RWPE2 (cell line): ENCODE results near the gene APOB.

Experiments
- ATAC-seq: fragments of 200-7000 bp; cut with Tn5 transposase; 3 replicates; pipeline ENCODE4 v1.9.1; 2021; ENCODE audit warnings: low read depth
- DNase-seq: peaks from one replicate; pipeline ENCODE4 v3.0.0-alpha.2; 2020; ENCODE audit warnings: low spot score
- H3K27ac ChIP-seq: fragments of 450-650 bp; 2 replicates; pipeline ENCODE4 v1.5.1; 2017; ENCODE audit warnings: mild to moderate bottlenecking; ENCODE audit not compliant: poor library complexity, severe bottlenecking
- H3K27me3 ChIP-seq: fragments of 250-450 bp; sonication (Bioruptor Pico); 2 replicates; pipeline ENCODE4 v1.5.1; 2021; ENCODE audit warnings: mild to moderate bottlenecking, moderate library complexity; ENCODE audit not compliant: insufficient read depth, poor library complexity, severe bottlenecking
- H3K36me3 ChIP-seq: fragments of 250-450 bp; sonication (Bioruptor Pico); 2 replicates; pipeline ENCODE4 v1.5.1; 2020; ENCODE audit warnings: low read depth, mild to moderate bottlenecking, moderate library complexity
- H3K4me1 ChIP-seq: fragments of 250-450 bp; sonication (Bioruptor Pico); 2 replicates; pipeline ENCODE4 v1.5.1; 2021; ENCODE audit warnings: mild to moderate bottlenecking, moderate library complexity; ENCODE audit not compliant: insufficient read depth, poor library complexity, severe bottlenecking
- H3K4me3 ChIP-seq: fragments of 250-450 bp; sonication (Bioruptor Pico); 2 replicates; pipeline ENCODE4 v1.5.1; 2021; ENCODE audit warnings: mild to moderate bottlenecking, moderate library complexity; ENCODE audit not compliant: severe bottlenecking
- H3K9me3 ChIP-seq: fragments of 250-450 bp; sonication (Bioruptor Pico); 2 replicates; pipeline ENCODE4 v1.5.1; 2021; ENCODE audit warnings: mild to moderate bottlenecking, moderate library complexity; ENCODE audit not compliant: severe bottlenecking
- TF ChIP-seq, protein P1 (sequence below): fragments of 450-650 bp; IDR thresholded peaks from one replicate; pipeline ENCODE4 v1.5.1; 2017; ENCODE audit warnings: mild to moderate bottlenecking, moderate library complexity; ENCODE audit not compliant: poor library complexity, severe bottlenecking

APOB gene

DNA sequence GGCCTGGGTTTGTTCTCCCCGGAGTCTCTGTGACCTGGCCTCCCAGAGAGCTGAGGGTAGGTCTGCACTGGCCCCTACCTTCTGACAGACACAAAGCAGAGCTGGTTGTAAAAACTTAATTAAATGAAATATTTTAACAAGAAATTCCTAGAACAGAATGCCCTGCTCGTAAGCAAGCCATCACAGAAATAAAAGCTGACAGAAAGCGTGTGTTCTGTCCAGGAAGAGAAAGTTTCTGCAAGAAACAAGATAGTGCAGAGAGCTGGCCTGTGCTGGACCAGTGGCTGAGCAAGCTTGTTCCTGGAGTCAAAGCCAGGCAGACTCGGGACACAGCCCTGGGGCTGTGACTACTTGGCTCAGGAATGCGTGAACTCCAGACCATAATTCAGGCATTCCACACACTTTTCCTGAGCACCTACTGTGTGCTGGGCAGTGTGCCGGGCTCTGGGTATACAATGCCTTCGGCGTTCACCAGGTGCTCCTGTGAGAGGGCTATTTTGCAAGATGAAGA lies 51.6 kb downstream of the APOB start:
- H3K27me3 ChIP-seq: no peaks in the 10 kb centered on the region
- H3K36me3 ChIP-seq: no peaks in the 10 kb centered on the region
- peak; percentile 88 for ATAC-seq
- no peak overlapping the region for H3K4me3 ChIP-seq
- no peak overlapping the region for H3K27ac ChIP-seq
- TF ChIP-seq, protein P1, sequence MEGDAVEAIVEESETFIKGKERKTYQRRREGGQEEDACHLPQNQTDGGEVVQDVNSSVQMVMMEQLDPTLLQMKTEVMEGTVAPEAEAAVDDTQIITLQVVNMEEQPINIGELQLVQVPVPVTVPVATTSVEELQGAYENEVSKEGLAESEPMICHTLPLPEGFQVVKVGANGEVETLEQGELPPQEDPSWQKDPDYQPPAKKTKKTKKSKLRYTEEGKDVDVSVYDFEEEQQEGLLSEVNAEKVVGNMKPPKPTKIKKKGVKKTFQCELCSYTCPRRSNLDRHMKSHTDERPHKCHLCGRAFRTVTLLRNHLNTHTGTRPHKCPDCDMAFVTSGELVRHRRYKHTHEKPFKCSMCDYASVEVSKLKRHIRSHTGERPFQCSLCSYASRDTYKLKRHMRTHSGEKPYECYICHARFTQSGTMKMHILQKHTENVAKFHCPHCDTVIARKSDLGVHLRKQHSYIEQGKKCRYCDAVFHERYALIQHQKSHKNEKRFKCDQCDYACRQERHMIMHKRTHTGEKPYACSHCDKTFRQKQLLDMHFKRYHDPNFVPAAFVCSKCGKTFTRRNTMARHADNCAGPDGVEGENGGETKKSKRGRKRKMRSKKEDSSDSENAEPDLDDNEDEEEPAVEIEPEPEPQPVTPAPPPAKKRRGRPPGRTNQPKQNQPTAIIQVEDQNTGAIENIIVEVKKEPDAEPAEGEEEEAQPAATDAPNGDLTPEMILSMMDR: no peak
- no peaks in the 10 kb centered on the region for H3K9me3 ChIP-seq
- DNase-seq: no peak
- no peaks in the 10 kb centered on the region for H3K4me1 ChIP-seq

DNA sequence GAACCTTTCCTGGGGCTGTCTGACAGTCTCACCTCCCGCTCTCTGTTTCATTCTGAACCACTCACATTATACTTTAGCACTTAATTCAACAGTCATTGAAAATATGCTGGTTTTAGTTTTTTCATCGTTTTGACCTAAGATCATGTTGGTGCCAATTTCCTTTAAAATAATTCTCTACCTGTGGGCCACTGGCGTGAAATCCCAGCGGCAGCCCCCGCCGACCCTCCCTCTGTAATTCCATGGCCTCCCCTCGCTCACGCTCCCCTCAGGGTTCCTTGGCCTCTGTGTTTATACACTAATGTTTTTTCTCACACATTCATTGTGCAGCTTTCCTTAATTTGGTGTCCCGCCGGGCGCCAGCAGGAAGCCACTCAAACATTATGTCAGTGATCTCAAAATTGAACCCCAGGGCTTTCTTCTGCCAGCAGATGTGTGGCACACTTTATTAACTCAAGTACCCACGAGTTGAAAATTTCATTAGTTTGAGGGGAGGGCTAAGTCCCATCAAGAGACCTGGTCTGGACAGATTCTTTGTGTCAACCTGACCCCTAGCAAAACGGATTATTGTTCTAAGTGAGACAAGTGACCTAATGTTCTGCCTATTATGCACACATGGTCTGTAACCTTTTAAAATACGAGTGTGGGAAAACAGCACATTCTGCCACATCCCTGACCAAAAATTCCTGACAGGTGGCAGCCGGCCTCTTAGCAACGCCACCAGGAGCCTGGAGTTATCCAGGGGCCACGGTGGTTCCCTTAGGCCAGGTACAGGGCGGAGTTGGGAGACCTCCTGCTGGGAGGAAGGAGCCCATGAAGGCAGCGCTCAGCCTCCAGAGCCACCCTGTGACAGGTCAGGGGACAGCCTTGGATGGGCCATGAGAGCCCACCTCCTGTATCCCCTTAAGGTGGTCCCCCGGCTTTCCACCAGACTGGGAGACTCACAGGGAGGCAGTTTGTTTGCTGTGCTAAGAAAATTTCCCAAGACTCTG lies 53.1 kb downstream of the APOB start:
- H3K4me3 ChIP-seq: no peak overlapping the region
- ATAC-seq (no peak), DNase-seq (no peak)
- H3K9me3 ChIP-seq: no peaks in the 10 kb centered on the region
- no peaks in the 10 kb centered on the region for H3K27me3 ChIP-seq
- no peaks in the 10 kb centered on the region for H3K4me1 ChIP-seq
- TF ChIP-seq, protein P1: no peak
- H3K36me3 ChIP-seq: no peaks in the 10 kb centered on the region
- no peak overlapping the region for H3K27ac ChIP-seq

DNA sequence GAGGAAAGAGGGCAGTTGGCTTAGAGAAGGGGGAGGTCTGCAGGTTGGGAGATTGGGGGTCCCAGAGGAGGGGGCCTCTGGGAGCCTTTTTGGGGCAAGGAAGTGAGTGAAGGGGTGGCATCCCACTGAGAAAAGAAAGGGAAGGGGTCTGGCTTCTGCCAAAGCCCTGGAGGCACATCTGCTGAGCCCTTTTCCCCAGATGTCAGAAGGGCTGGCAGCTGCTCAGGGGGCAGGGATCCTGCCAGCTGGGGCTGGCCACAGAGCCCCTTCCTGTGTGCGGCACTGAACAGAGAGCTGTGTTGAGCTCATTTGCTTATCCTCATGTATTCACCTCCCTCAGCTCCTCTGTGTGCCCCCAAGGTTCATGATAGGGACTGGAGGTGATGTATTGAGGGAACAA lies 54.5 kb downstream of the APOB start:
- TF ChIP-seq, protein P1: no peak

DNA sequence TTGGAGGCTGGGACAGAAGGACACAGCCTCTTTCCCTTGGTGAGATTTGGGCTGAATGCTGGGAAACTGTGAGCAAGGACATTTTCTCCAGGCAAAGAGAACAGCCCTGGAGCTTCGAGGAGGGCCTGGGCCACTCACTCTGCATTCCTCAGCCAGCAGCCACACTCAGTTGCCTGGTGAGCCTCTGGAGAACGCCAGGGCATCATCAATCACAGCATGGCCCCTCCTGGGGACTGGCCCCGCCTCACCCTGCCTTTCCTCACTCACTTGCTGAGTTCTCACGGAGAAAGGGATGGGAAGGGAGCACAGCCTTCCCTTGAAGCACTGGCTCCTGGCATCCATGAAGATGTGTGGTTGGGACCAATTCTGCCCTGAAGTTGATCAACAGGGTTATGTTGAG lies 55.0 kb downstream of the APOB start:
- no peak for ATAC-seq
- H3K9me3 ChIP-seq: no peaks in the 10 kb centered on the region
- TF ChIP-seq, protein P1: no peak
- DNase-seq: no peak
- H3K36me3 ChIP-seq: no peaks in the 10 kb centered on the region
- H3K27me3 ChIP-seq: no peaks in the 10 kb centered on the region
- H3K4me3 ChIP-seq: no peak overlapping the region
- no peak overlapping the region for H3K27ac ChIP-seq
- no peaks in the 10 kb centered on the region for H3K4me1 ChIP-seq

More for the DNA sequence above, 54.5 kb downstream of the APOB start:
- Histone ChIP-seq H3K4me1 (no peaks in the 10 kb centered on the region), H3K27me3 (no peaks in the 10 kb centered on the region), H3K27ac (no peak overlapping the region), H3K4me3 (no peak overlapping the region), H3K9me3 (no peaks in the 10 kb centered on the region), H3K36me3 (no peaks in the 10 kb centered on the region)
- ATAC-seq (no peak), DNase-seq (no peak)
